KBM-7 (cell line): ENCODE results near the gene BACH1.

Source experiments
- DNase-seq: peaks from one replicate; pipeline ENCODE4 v3.0.0-alpha.2; 2015
- in situ Hi-C: fragments of 300-500 bp; cut with MboI; formaldehyde crosslinking; loops from 2 replicates; pipeline ENCODE4 v1.14.3; 2020; ENCODE audit warnings: low sequenced_read_pairs, low pct_unique_long_range_greater_than_20kb, mixed read lengths

Gene BACH1

DNA sequence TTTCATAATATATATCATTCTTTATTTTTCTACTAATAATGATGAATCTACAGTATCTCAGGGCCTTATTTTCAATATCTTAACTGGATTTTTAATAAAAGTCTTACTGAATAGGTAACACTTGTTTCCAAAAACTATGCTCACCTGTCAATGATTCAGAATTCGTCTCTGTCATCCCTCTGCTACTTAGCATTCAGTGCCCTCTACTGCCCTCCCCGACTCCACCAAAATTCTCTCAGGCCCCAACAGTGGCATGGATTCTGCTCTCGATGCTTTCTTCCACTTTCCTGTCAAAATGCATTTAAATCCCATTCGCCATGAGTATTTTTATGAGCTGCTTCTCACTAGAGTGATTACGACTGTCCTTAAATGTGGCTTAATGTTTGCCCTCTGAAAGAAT lies 10.5 kb upstream of the BACH1 start:
- in situ Hi-C loops, result no loop called here
- DNase-seq, result no peak

DNA sequence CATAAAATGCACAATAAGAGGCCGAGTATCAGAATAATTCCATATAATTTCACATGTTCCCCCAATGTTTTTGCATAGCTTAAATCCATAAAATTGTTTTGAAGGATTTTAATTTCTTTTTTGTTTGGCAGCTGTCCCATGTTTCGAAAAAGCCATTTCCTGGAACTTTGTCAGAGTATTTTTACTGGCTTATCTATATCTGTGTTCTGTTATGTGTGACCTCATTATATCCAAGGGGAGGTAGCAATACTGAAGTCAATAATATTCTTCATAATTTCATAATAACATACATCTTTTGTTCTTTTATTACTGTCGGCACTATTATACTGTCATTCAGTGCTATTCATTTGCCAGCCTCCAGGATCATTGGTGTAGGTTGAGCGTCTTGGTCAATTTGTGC lies 9.4 kb upstream of the BACH1 start:
- no peak for DNase-seq
- in situ Hi-C loops, result no loop called here

DNA sequence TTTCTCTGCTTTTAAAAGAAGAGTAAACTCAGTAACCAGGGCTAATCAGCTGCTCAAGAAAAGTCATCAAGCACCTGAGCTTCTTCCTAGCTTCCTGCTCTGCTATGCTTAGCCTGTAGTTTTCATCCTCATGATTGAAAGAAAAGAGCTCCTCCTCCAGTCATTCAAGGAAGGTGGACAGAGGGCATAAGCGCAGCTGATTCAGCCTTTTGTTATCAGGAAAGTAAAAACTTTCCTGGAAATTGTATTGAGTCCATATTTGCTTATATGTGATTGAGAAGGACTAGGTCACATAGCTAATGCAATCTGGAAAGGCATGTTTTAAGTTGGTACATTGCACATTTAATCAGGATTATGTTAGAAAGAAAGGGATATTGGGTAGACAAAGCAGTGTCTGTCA lies 8.5 kb upstream of the BACH1 start:
- in situ Hi-C loops, result no loop called here
- no peak for DNase-seq

GRCh38 chr21:29293495-29293894 lies 5.2 kb upstream of the BACH1 start:
- DNase-seq, result peak; percentile 62

GRCh38 chr21:29295066-29295650 lies 3.6 kb upstream of the BACH1 start:
- in situ Hi-C loops, result no loop called here
- no peak for DNase-seq

More at GRCh38 chr21:29293495-29293894, 5.2 kb upstream of the BACH1 start:
- in situ Hi-C loops, result no loop called here

DNA sequence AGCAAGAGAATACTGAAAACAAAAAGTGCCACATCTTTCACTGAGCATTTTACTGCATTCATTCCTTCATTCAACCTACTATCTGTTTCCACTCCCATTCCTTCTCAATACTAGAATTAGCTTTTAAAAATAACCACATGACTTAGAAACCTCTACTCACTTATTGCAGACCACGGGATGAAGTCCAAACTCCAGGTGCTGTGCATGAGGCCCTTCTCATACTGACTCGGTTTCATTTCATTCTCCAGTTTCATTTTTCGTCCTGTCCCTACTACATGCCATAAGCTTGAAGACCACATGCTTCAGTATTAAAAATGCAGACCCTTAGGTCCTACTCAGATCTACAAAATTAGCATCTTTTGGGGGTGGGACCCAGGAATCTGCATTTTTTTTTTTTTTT lies 2.3 kb upstream of the BACH1 start:
- in situ Hi-C loops, result no loop called here

DNA sequence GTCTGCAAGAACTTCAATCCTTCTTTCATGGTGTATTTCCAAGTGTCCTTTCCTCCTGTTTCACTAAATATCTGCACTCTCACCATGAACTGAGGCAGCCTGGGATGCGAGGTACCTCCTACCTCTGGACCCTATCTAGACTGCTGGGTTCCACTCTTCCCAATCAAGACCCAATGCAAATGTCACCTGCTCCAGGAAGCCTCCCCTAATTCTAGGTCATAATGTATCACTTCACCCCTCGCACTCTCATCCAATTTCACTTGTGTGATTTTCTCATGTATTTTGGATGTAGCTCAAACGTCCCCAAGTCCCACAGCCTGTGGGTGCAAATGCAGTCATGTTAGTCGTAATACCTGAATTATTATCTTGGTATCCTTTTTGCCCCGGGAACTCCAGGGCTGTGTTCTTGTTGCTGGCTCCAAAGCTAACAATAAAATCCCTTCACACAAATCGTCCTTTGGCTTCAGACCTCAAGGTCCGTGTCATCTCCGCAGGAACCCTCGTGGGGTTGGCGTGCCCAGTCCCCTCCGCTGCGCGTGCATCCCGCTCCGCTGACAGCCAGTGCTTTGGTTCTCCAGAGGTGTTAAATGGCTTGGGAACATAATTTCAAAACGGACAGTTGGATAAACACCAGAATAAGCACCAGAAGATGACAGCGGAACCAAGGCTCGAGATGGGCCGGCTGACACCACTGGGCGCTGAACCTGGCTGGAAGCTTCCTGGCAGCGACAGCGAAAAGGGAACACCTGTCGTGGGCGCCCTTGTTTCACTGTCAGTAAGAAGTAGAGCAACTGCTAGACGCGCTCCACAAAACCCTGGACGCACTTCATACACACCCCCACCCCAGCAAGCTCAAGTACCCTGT lies 1.0 kb upstream of the BACH1 start:
- in situ Hi-C loops, result no loop called here
- DNase-seq, result no peak

More for the DNA sequence above, 2.3 kb upstream of the BACH1 start:
- no peak for DNase-seq

GRCh38 chr21:29299046-29299915 lies 559 bp downstream of the BACH1 start:
- DNase-seq, result peak; percentile 55

GRCh38 chr21:29299916-29300806 lies 1.4 kb downstream of the BACH1 start:
- in situ Hi-C loops, result no loop called here
- peak; percentile 77 for DNase-seq

More at GRCh38 chr21:29299046-29299915, 559 bp downstream of the BACH1 start:
- in situ Hi-C loops, result no loop called here

GRCh38 chr21:29300807-29301138 lies 2.1 kb downstream of the BACH1 start:
- in situ Hi-C loops, result no loop called here
- no peak for DNase-seq

DNA sequence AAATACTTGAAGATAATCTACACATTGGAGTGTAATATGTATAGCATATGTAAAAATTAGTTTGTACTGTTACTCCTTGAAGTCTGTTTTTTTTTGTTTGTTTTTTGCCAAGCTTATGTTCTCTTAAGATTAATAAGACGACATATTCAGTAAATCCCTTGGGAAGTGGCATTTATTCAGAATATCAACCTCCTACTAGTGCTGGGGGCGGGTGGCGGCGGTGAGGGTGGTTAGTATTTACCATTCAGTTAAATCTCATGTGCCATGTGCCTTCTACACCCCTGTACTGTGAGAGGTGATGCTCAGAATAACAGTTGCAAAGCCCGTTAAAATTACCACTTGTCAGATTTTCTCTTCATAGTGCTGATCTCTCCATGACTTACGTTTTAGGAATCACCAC lies 3.0 kb downstream of the BACH1 start:
- in situ Hi-C loops, result no loop called here
- no peak for DNase-seq

GRCh38 chr21:29302359-29302875 lies 3.7 kb downstream of the BACH1 start:
- no peak for DNase-seq
- in situ Hi-C loops, result no loop called here

DNA sequence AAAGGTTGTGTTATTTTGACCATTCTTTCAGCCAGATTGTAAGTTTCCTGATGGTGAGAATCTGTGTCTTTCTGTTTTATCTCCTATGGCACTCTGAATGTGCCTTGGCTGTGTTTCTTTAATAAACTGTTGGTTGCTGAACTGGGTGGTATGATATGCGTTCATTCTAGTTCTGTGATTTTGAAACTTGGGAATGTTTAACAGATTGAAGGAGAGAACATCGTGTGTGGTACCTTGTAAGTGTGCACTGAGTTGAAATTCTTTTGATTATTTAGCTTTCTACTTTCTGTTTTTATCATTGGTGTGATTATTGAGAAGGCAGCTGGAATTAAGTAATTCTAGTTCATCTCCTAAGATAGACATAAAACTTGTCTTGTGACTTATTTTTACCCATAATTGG lies 4.6 kb downstream of the BACH1 start:
- DNase-seq, result no peak
- in situ Hi-C loops, result no loop called here

GRCh38 chr21:29304597-29304996 lies 5.9 kb downstream of the BACH1 start:
- in situ Hi-C loops, result no loop called here
- DNase-seq, result peak; percentile 40

DNA sequence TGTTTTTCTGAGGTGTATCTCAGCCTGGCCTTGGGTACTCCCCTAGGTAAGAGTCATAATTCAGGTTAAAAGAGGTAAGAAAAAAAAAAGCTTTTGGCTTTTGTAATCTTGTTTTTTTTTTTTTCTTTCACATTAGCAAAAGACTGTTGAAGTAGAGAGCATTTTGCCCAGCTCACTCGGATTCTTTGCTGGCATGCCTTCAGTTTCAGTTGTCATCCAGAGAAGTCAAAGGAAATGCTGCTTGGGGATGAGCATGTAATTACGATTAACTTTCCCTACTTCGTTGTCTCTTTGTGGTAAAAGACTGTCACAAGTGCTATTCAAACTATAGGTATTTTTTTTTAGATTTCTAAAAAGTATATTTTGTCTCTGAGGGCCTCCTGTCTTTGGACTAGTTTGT lies 6.3 kb downstream of the BACH1 start:
- in situ Hi-C loops, result no loop called here
- DNase-seq, result no peak

- in situ Hi-C loops, result no loop called here
Observed at GRCh38 chr21:29305561-29305960, 6.8 kb downstream of the BACH1 start.

GRCh38 chr21:29306920-29307319 lies 8.2 kb downstream of the BACH1 start:
- DNase-seq, result no peak
- in situ Hi-C loops, result no loop called here

More at GRCh38 chr21:29305561-29305960, 6.8 kb downstream of the BACH1 start:
- no peak for DNase-seq

DNA sequence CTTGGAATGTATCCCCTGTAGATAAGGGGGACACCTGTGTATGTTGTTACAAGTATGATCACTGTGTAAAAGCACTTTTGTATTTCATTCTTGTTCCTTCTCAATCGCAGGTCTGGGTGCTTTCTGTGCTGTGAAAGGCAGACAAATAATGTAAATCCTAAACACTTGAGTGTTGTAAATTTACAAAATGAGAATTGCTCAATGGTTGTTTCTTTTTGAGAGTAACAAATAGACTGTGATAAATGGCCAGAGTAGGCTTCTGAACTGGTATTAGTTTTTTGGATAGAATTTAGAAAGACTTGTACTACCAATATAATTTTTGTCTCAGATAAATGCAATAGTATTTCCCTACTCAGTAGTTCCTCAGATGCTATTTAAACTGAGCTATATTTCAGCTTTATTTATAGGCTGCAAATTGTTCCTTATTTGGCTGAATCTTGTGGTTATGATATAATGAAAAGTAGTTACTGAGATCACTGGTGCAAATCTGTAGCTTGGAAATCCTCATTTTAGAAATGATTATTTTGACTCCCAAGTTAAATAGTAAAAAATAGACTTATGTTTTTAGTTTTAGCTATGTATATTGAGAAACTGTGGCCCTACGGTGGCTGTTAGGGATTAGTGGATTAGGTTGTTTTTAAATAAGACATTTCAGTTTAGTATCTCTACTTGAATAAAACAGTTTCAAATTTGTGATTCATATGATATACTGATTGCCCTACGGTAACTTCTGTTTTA lies 9.2 kb downstream of the BACH1 start:
- in situ Hi-C loops, result no loop called here
- no peak for DNase-seq
